ENCODE measurements around the gene FBXO30. TPM values are rescaled to one million over a fixed set of nuclear protein-coding genes. Genes with fewer than 3 reads are reported as not detected.

FBXO30 gene
- total RNA-seq, 6 donors from 2014 or later: 2.2 to 12.5 (median 7.6) TPM

DNA sequence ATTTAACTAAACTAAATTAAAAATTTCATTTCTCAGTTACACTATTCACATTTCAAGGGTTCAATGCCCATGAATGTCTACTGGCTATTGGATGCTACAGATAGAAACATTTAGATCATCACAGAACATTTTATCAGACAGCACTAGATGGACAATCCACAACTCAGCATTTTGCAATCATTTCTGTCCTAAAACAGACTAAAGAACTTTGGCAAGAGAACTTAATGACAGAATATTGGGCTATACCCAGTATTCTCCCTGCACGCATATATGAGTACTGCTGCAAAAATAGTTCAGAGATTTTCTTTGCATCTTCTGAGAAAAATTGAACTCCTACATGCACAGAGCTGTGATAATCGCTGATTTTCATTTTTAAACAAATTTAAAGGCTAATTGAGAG lies 36.1 kb upstream of the FBXO30 start:
- Histone ChIP-seq H3K4me3 (no peak overlapping the region), H3K36me3 (no peaks in the 10 kb centered on the region), H3K27me3 (no peaks in the 10 kb centered on the region), H3K4me1 (no peaks in the 10 kb centered on the region), H3K27ac (no peak overlapping the region), H3K9me3 (no peaks in the 10 kb centered on the region)
- 82 to 93% methylated on average over 2 of the region's 2 CpGs for WGBS, 2 donors
- ATAC-seq (ENCODE audit: low FRiP score in 2 of 2) (no peak), DNase-seq (no peak)
- no peak for TF ChIP-seq POLR2A (IDR thresholded peaks at IDR 0.05)
- no peak for TF ChIP-seq EP300 (IDR thresholded peaks at IDR 0.05)
- TF ChIP-seq POLR2AphosphoS5 (IDR thresholded peaks at IDR 0.05): no peak
- TF ChIP-seq, protein P1, sequence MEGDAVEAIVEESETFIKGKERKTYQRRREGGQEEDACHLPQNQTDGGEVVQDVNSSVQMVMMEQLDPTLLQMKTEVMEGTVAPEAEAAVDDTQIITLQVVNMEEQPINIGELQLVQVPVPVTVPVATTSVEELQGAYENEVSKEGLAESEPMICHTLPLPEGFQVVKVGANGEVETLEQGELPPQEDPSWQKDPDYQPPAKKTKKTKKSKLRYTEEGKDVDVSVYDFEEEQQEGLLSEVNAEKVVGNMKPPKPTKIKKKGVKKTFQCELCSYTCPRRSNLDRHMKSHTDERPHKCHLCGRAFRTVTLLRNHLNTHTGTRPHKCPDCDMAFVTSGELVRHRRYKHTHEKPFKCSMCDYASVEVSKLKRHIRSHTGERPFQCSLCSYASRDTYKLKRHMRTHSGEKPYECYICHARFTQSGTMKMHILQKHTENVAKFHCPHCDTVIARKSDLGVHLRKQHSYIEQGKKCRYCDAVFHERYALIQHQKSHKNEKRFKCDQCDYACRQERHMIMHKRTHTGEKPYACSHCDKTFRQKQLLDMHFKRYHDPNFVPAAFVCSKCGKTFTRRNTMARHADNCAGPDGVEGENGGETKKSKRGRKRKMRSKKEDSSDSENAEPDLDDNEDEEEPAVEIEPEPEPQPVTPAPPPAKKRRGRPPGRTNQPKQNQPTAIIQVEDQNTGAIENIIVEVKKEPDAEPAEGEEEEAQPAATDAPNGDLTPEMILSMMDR (IDR thresholded peaks at IDR 0.05): no peak

DNA sequence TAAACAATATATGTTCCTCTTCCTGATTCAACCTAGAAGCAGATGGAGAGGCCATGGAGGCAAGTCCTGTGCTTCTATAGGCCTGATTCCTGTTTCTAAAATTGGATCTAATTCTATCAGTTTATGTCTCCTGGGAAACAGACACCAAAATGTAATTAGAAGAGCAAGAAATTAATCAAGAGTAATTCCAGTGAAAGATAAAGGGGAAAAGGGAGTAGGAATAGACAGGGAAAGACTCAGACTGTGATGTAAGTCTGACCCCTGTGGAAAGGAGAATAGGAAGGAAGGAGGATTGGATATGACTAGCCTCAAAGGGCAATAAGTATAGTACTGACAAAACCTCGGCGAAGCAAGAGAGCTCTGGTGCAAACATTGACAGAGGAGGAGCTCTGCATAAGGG lies 33.9 kb upstream of the FBXO30 start:
- Histone ChIP-seq H3K27ac (no peak overlapping the region), H3K4me1 (no peaks in the 10 kb centered on the region), H3K27me3 (no peaks in the 10 kb centered on the region), H3K9me3 (no peaks in the 10 kb centered on the region), H3K36me3 (no peaks in the 10 kb centered on the region), H3K4me3 (no peak overlapping the region)
- TF ChIP-seq EP300 (IDR thresholded peaks at IDR 0.05) (no peak), POLR2A (IDR thresholded peaks at IDR 0.05) (no peak), POLR2AphosphoS5 (IDR thresholded peaks at IDR 0.05) (no peak)
- TF ChIP-seq, protein P1 (IDR thresholded peaks at IDR 0.05): no peak
- DNase-seq: no peak
- no peak for ATAC-seq (ENCODE audit: low FRiP score in 2 of 2)
- 74 to 76% methylated on average over 2 of the region's 2 CpGs for WGBS, 2 donors

DNA sequence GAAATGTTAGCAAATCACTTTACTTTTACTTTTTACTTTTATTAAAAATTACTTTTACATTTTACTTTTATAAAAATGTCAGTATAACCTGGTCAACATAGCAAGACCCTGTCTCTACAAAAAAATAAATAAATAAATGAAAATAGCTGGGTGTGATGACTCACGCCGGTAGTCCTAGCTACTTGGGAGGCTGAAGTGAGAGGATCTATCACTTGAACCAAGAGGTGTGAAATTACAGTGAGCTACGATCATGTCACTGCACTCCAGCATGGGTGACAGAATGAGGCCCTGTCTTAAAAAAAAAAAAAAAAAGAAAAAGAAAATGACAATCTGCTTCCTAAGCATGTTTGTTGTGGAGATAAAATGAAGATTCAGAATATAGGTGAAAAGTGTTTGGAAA lies 31.0 kb upstream of the FBXO30 start:
- ATAC-seq (ENCODE audit: low FRiP score in 2 of 2) (no peak), DNase-seq (no peak)
- Histone ChIP-seq H3K27me3 (no peaks in the 10 kb centered on the region), H3K4me1 (peaks cover 0 to 9% (median 4%) of the 10 kb centered on the region in 4 donors), H3K27ac (no peak overlapping the region), H3K4me3 (no peak overlapping the region), H3K9me3 (no peaks in the 10 kb centered on the region), H3K36me3 (no peaks in the 10 kb centered on the region)
- TF ChIP-seq EP300 (IDR thresholded peaks at IDR 0.05): no peak
- no peak for TF ChIP-seq POLR2AphosphoS5 (IDR thresholded peaks at IDR 0.05)
- TF ChIP-seq POLR2A (IDR thresholded peaks at IDR 0.05): no peak
- TF ChIP-seq, protein P1 (IDR thresholded peaks at IDR 0.05): no peak
- 92 to 94% methylated on average over 3 of the region's 3 CpGs for WGBS, 2 donors

DNA sequence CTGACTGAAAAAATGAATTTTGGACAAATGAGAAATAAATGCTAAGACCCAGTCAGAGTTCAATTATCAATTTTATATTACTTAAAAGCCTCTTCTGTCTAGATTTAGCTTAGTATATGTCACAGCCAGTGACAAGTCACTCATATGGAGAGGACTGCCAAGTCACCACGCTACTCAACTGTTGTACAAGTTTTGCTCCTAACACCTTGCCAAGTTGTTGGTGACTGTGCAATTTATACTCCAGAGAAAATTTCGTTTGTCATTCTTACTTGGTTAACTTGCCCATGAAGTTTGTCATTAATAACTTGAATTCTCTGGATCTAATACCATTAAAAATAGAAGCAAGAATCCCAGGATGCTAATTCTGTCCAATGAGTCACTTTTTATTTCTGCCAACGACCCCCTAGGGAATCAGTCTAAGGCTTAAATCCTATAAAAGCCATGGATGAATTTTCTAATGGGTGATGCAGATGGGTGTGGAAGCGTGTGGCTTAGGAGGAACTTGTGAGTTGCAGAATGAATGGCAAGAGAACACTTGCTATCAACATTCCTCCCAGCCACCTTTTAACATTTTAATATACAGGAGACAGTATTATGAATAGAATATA lies 30.4 kb upstream of the FBXO30 start:
- no peaks in the 10 kb centered on the region for H3K9me3 ChIP-seq
- H3K36me3 ChIP-seq: no peaks in the 10 kb centered on the region
- H3K27me3 ChIP-seq: no peaks in the 10 kb centered on the region
- no peak overlapping the region for H3K27ac ChIP-seq
- H3K4me3 ChIP-seq: no peak overlapping the region
- 73 to 77% methylated on average over 4 of the region's 4 CpGs for WGBS, 2 donors
- TF ChIP-seq POLR2AphosphoS5 (IDR thresholded peaks at IDR 0.05): no peak
- TF ChIP-seq POLR2A (IDR thresholded peaks at IDR 0.05): no peak
- no peak for TF ChIP-seq EP300 (IDR thresholded peaks at IDR 0.05)
- TF ChIP-seq, protein P1 (IDR thresholded peaks at IDR 0.05): no peak
- ATAC-seq (ENCODE audit: low FRiP score in 2 of 2) (no peak), DNase-seq (no peak)
- H3K4me1 ChIP-seq: peaks cover 0 to 9% (median 4%) of the 10 kb centered on the region in 4 donors

Measured in upper lobe of left lung (tissue), 6 donors.